Measurements from ENCODE around the gene CMIP. TPM values are rescaled to one million over a fixed set of nuclear protein-coding genes. Genes with fewer than 3 reads are reported as not detected.
"Not testable (repeated sequence)": the region's sequence is repeated elsewhere in the genome, so short reads cannot be mapped to it uniquely, and the experiment has no call there.

CMIP gene
- total RNA-seq, result 41.9 and 111 TPM in 2 replicates

- DNase-seq (ENCODE audit: extremely low read depth, low read depth, low spot score), result no peak
These were observed at the start of gene CMIP for GRCh38 chr16:81444448-81445121. Gene CMIP (plus strand): TSS chr16:81444808.

DNA sequence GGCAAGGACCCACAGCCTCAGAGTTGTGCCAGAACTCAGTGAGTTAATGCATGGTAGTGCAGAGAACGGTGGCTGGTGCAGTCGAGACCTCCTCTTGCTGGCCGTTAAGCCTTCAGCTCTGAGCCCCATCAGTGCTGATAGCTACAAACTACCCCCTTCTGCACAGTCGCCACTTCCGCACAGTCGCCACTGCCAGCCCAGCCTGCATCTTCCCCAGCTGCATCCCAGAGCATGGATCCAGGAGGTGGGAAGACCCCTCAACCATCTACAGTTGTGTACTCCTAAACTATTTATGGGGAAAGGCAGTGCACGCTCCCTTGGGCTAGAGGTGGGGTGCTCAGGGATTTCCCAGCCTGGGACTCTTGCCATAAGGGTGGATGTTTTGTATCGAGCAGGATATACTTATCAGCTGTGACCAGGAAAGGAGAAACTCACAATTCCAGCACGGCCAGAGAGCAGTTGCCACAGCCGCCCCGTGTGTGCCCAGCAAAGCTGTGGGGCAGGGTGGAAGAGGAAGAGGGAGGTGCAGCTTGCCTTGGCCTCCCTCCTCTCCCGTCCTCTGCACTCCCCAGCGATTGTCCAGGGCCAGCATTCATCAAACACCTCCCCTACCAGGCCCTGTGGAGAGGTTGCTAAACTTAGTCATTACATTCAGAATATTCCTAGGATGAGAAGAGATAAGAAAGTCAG is 49.5 kb upstream of the CMIP start:
- DNase-seq (ENCODE audit: extremely low read depth, low read depth, low spot score), result no peak

DNA sequence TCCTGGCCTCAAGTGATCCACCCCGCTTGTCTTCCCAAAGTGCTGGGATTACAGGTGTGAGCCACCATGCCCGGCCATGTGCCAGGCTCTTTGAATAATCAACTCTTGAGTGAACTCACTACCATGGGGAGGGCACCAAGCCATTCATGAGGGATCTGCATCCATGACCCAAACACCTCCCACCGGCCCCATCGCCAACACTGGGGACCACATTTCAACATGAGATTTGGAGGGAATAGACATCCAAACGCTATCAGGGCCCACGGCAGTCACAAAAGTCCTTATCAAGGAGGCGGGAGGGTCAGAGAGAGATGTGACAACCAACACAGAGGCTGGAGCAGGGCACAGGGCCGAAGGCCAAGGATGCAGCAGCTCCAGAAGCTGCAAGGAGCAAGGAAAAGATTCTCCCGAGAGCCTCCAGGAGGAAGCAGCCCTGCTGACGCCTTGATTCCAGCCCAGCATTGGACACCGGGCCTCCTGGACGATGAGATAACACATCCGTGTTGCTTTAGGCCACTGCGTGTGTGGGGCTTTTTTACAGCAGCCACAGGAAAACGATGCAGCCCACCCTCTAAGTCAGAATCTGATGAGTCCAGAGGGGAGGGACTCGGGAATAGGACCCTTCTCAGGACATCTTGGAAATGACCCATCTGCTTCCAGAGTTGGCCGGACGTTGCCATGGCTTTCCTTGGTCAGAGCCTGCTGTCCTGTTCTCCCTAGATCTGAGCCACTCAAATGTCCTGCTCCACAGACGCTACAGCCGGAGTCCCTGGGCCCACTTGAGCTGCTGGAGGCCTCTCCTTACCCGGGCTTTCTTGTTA is 47.3 kb upstream of the CMIP start:
- no peak for DNase-seq (ENCODE audit: extremely low read depth, low read depth, low spot score)

- no peak for DNase-seq (ENCODE audit: extremely low read depth, low read depth, low spot score)
These were observed 46.6 kb upstream of the CMIP start for GRCh38 chr16:81397879-81398520.

- DNase-seq (ENCODE audit: extremely low read depth, low read depth, low spot score), result no peak
These were observed 44.7 kb upstream of the CMIP start for GRCh38 chr16:81399909-81400308.

- no peak for DNase-seq (ENCODE audit: extremely low read depth, low read depth, low spot score)
These were observed 43.3 kb upstream of the CMIP start for GRCh38 chr16:81401035-81401950.

DNA sequence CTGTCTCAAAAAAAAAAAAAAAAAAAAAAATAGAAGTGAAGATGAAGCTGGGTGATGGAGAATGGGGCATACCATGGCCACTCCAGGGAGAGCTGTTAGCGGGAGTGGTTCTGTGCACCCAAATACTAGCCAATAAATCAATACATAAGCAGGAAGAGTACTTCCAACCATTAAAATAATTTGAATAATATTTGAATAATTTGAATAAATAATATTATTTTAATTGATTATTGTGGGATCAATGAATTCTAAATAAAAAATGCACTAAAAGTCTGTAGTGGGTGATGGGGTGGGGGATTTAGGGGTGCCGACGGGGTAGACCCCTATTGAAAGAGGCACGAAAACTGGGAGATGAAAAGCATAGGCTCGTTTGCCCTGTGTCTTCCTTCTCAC is 41.4 kb upstream of the CMIP start:
- DNase-seq (ENCODE audit: extremely low read depth, low read depth, low spot score), result no peak

DNA sequence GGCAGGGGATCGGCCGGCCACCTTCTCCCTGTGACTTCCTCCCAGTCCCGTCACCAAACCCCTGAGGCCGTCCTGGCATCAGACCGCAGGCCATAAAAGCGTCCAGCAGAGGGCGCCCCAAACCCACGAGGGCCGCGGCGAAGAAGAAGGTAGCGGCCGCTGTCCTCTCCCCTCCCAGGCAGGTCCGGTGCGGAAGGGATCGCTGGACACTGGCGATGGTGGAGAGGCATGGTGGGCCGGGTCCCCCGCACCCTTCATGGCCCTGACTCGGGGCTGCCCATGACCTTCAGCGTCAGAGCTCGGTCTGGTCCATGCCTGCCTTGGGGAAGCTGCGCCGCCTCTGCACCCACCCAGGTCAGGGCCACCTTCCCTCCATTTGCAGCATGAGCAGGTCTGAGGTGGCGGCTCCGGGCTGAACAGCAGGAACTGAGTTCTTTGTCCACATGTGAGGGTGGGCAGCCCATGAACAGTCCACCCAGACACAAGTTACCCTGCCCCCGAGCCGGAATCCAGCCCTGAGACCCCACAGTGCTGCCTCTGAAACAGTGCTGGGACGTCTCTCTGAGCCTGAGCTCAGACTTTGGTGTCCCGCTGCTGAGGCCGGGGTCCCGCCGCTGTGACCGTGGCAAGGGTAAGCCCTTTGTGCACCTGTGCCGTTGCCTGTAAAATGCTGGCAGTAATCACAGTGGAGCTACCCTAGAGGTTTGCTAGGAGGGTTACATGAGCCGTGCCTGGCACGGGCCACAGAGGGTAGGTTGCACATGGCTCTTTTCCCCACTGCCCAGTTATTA is 40.8 kb upstream of the CMIP start:
- DNase-seq (ENCODE audit: extremely low read depth, low read depth, low spot score), result no peak

DNA sequence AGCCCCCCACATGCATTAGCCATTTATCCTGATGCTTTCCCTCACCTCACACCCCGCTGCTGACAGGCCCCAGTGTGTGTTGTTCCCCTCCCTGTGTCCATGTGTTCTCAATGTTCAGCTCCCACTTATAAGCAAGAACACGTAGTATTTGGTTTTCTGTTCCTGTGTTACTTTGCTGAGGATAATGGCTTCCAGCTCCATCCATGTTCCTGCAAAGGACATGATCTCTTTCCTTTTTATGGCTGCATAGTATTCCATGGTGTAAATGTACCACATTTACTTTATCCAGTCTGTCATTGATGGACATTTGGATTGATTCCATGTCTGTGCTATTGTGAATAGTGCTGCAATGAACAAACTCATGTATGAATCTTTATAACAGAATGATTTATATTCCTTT is 39.6 kb upstream of the CMIP start:
- DNase-seq (ENCODE audit: extremely low read depth, low read depth, low spot score), result not testable (repeated sequence)

DNA sequence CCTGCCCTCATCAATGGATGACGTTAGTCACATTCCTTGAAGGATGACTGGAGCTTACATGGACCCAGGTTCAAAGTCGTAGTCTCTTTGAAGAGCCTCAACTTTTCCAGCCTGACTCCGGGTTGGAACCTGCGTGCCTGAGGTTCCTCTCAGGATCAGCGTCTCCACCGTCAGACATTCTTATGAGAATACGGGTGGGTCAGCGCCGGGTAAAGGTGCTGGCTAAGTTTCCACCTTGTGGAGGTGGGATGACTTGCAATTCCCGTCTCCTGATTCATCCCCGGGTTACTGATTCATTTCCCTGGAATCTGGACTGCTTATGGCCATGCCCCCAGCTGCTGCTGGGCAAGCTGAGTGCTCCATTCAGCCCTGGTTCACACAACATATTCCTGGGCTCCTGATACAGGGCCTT is 38.9 kb upstream of the CMIP start:
- DNase-seq (ENCODE audit: extremely low read depth, low read depth, low spot score), result peak; percentile 94

- DNase-seq (ENCODE audit: extremely low read depth, low read depth, low spot score), result no peak
These were observed 36.1 kb upstream of the CMIP start for GRCh38 chr16:81408409-81408950.

DNA sequence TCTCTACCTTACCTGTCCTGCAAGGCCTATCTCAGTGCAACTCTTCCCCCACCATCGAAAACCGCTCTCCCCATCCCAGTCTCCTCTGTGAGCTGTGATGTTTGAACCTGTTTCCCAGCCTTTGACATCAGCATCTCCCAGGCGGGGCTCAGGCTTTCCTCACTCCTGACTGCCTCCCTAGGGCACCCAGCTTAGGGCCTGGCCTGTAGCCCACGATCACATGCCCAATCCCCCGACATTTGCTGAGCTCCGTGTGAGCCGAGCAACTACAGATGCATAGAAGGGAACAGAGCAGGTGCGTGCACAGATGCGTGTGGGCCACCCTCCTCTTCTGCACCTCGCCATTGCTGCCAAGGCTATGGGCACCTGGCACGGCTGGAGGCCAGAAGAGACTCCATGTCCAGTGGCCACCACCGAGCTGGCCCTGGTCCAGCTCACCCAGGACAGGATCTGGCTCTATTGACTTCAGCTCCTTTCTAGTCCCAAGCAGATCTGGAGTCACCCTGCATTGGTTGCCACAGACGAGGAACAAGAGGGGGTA is 35.5 kb upstream of the CMIP start:
- no peak for DNase-seq (ENCODE audit: extremely low read depth, low read depth, low spot score)

DNA sequence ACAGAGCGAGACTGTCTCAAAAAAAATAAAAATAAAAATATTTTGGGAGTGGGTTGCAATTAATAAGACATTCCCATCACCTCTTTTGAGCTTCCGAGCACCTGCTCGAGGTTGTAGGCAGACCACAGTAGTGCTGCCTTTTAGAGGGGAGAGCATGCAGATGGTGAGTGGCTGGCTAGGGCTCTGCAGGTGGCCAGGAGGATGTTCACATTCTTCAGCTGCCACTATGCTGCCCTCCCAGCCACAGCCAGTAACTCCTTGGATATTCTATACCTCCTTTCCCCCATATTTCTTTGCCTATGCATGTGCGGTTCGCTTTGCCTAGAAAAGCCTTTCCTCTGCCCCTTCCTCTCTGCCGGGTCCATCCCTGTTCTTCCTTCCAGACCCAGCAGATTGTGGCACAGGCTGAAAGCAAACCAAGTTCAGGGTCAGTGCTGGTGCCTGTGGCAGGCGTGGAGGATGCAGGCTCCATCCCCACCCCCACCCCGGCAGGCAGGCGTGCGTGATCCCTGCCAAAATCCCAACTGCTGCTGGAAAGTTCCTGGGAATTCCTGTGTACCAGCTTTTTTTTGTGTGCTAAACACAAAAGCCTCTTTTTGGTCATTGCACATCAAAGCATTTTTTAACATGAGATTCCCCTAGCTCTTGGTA is 33.8 kb upstream of the CMIP start:
- no peak for DNase-seq (ENCODE audit: extremely low read depth, low read depth, low spot score)

DNA sequence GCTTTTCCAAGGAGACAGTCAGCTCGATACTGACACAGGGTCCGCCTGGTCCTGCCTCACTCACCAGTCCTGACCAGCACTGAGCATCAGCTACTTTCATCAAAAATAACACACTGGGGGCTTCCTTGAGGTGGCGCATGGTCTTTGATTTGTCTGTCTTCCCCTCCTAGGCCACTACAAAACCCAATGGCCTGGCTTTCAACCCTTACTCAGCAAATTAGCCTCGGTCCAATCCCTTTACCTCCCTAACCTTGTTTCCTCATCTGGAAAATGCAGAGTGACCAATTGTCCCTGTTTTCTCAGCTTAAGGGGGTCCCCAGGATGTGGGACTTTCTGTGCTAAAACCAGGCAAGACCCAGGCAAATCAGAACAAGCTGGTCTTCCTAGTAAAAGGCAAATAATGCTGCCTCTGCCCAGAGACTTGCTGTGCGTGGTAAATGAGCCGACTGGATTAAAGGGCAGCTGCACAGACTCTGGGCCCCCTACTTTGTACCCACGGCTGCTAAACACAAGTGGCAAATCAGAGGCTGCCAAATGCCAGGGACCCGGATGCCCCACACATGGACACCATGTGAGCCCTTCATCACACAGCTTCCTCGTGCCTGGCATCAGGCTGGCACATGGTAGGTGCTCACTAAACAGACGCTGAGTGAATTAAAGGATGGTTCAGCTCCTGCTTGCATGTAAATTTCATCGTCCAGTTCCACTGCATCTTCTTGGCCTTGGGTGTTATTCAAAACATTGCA is 31.2 kb upstream of the CMIP start:
- DNase-seq (ENCODE audit: extremely low read depth, low read depth, low spot score), result no peak

DNA sequence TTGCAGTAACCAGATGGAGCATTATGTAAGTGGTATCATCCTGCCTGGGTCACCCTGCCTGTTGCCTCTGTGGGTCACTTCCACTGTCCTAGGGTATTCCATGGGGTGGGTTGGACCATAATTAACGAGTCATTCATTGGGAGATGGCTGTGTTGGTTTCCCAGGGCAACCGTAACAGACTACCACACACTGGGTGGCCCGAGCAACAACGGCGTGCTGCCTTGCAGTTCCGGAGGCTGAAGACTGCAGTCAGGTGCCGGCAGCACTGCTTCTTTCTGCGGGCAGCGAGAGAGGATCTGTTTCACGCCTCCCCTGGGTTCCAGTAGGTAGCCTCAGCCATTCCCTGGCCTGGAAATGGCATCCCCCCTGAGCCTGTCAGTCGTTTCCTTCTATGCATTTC is 28.9 kb upstream of the CMIP start:
- no peak for DNase-seq (ENCODE audit: extremely low read depth, low read depth, low spot score)

GRCh38 chr16:81416749-81417148 is 27.9 kb upstream of the CMIP start:
- no peak for DNase-seq (ENCODE audit: extremely low read depth, low read depth, low spot score)

DNA sequence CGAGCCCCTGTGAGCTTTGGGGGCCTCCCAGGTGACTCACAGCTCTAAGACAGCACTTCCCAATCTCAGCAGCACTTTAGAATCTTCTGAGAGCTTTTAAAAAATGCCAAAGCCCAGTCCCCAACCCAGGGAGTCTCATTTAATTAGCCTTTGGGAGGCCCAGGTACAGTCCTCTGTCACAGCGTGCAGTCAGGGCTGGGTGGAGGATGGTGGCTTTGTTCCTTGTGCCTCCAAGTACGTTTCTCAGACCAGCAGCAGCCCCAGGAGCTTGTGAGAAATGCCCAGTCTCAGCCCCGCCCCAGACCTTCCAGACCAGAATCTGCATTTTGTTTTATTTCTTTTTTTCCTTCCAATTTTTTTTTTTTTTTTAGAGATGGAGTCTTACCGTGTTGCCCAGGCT is 27.4 kb upstream of the CMIP start:
- DNase-seq (ENCODE audit: extremely low read depth, low read depth, low spot score), result no peak

GRCh38 chr16:81419806-81420205 is 24.8 kb upstream of the CMIP start:
- DNase-seq (ENCODE audit: extremely low read depth, low read depth, low spot score), result no peak

Data from glomerular endothelial cell (primary cell).